Stimulated activated effector memory CD8-positive, alpha-beta T cell treated with anti-CD3 and anti-CD28 coated beads, Interleukin-12 subunit alpha, Interleukin-12 subunit beta, amount 100 ng/mL, for 72 hours (primary cell): ENCODE measurements around the gene SMIM28.

Experiments used
- ATAC-seq: fragments of 150-1000 bp; cut with Tn5 transposase; 2 replicates; pipeline ENCODE4 v1.10.0; 2021
- DNase-seq, 2 donors: peaks; one replicate each; pipeline ENCODE4 v3.0.0; 2021 to 2022; ENCODE audit warnings: low spot score in 2 of 2
- H3K27ac Mint-ChIP-seq: one replicate; pipeline ENCODE4 v1.8.0; 2022; ENCODE audit warnings: mild to moderate bottlenecking, mixed read lengths
- H3K36me3 Mint-ChIP-seq: one replicate; pipeline ENCODE4 v1.8.0; 2022; ENCODE audit warnings: mild to moderate bottlenecking, mixed read lengths
- H3K4me1 Mint-ChIP-seq: one replicate; pipeline ENCODE4 v1.8.0; 2022; ENCODE audit warnings: mixed read lengths
- H3K4me3 Mint-ChIP-seq: one replicate; pipeline ENCODE4 v1.8.0; 2022; ENCODE audit warnings: mild to moderate bottlenecking, mixed read lengths
- H3K9me3 Mint-ChIP-seq: one replicate; pipeline ENCODE4 v1.8.0; 2022; ENCODE audit warnings: mixed read lengths

Gene SMIM28

GRCh38 chr6:138377844-138378243 is at the start of gene SMIM28:
TSS of gene SMIM28 (plus strand) at chr6:138377905. CDS start at chr6:138378073, 168 bp downstream.
- H3K36me3 Mint-ChIP-seq, result no peaks in the 10 kb centered on the region
- no peaks in the 10 kb centered on the region for H3K4me1 Mint-ChIP-seq
- ATAC-seq (no peak), DNase-seq (no peak)
- no peak within 1 kb of the TSS for H3K27ac Mint-ChIP-seq
- no peak within 1 kb of the TSS for H3K4me3 Mint-ChIP-seq
- H3K9me3 Mint-ChIP-seq, result no peaks in the 10 kb centered on the region

- H3K4me3 Mint-ChIP-seq, result no peak overlapping the region
Observed at GRCh38 chr6:138328210-138328609, 49.5 kb upstream of the SMIM28 start.

GRCh38 chr6:138330763-138331162 is 46.9 kb upstream of the SMIM28 start:
- Mint-ChIP-seq H3K9me3 (no peaks in the 10 kb centered on the region), H3K36me3 (no peaks in the 10 kb centered on the region), H3K4me1 (no peaks in the 10 kb centered on the region), H3K4me3 (no peak overlapping the region), H3K27ac (no peak overlapping the region)
- DNase-seq (no peak), ATAC-seq (no peak)

More at GRCh38 chr6:138328210-138328609, 49.5 kb upstream of the SMIM28 start:
- no peak overlapping the region for H3K27ac Mint-ChIP-seq
- peak; percentile 46 for ATAC-seq
- H3K9me3 Mint-ChIP-seq, result no peaks in the 10 kb centered on the region
- no peak for DNase-seq
- H3K4me1 Mint-ChIP-seq, result no peaks in the 10 kb centered on the region
- no peaks in the 10 kb centered on the region for H3K36me3 Mint-ChIP-seq

DNA sequence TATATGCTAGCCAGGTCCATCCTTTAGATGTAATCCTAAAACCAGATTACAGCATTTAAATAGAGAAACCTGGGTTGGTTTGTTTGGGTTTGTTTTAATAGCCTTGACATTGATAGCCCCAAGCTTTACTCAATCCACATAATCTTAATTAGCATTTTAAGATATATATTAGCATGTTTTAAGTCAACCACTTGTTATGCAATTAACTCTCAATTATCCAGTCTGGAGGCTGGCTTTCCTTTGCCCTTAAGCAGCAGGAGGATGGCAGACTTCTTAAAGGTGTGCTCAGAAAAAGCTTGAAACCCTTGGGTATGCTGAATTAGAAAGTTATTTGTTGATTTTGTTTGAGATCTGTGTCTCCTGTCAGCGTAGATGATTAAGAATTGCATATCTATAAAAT is 46.3 kb upstream of the SMIM28 start:
- no peaks in the 10 kb centered on the region for H3K36me3 Mint-ChIP-seq
- H3K4me1 Mint-ChIP-seq, result no peaks in the 10 kb centered on the region
- ATAC-seq (no peak), DNase-seq (no peak)
- H3K9me3 Mint-ChIP-seq, result no peaks in the 10 kb centered on the region
- H3K4me3 Mint-ChIP-seq, result no peak overlapping the region
- H3K27ac Mint-ChIP-seq, result no peak overlapping the region

DNA sequence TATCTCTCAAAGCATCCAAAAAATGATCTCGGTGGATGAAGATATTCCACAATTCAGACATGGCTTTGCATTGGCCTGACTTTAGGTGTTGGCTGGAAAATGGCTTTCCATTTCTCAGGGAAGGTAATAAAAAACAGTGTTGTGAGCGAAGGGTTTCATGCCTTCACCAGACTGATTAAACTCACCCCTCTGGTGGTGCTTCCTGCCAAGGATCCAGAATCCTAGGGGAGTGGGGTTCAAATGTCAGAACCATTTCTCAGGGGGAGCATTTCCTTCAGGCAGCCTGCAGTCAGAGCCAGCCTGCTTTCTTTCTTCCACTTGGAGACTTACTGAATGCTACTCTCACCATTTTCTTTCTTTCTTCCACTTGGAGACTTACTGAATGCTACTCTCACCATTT is 45.7 kb upstream of the SMIM28 start:
- ATAC-seq (no peak), DNase-seq (no peak)
- Mint-ChIP-seq H3K9me3 (no peaks in the 10 kb centered on the region), H3K27ac (no peak overlapping the region), H3K36me3 (no peaks in the 10 kb centered on the region), H3K4me1 (no peaks in the 10 kb centered on the region), H3K4me3 (no peak overlapping the region)

DNA sequence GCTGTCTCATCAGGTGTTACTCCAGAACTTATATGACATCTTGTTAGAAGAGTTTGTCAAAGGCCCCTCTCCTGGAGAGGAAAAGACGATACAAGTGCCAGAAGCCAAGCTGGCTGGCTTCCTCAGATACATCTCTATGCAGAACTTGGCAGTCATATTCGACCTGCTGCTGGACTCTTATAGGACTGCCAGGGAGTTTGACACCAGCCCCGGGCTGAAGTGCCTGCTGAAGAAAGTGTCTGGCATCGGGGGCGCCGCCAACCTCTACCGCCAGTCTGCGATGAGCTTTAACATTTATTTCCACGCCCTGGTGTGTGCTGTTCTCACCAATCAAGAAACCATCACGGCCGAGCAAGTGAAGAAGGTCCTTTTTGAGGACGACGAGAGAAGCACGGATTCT is 43.7 kb upstream of the SMIM28 start:
- H3K27ac Mint-ChIP-seq, result no peak overlapping the region
- H3K36me3 Mint-ChIP-seq, result no peaks in the 10 kb centered on the region
- ATAC-seq (no peak), DNase-seq (no peak)
- H3K4me3 Mint-ChIP-seq, result no peak overlapping the region
- H3K9me3 Mint-ChIP-seq, result no peaks in the 10 kb centered on the region
- H3K4me1 Mint-ChIP-seq, result no peaks in the 10 kb centered on the region

DNA sequence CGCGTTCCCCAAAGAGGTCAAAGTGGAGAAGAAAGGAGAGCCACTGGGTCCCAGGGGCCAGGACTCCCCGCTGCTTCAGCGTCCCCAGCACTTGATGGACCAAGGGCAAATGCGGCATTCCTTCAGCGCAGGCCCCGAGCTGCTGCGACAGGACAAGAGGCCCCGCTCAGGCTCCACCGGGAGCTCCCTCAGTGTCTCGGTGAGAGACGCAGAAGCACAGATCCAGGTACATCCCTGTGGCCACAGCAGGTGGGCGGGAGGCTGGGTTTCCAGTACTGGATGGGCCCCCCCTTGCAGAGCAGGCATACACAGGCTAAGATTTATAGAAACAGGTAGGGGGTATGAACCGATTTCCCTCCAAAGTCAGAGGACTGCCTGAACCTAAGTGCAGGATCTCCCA is 42.7 kb upstream of the SMIM28 start:
- DNase-seq, result no peak
- Mint-ChIP-seq H3K27ac (no peak overlapping the region), H3K9me3 (no peaks in the 10 kb centered on the region), H3K36me3 (no peaks in the 10 kb centered on the region), H3K4me3 (no peak overlapping the region), H3K4me1 (no peaks in the 10 kb centered on the region)
- no peak for ATAC-seq

GRCh38 chr6:138336221-138336620 is 41.5 kb upstream of the SMIM28 start:
- H3K4me3 Mint-ChIP-seq, result no peak overlapping the region
- no peak for DNase-seq

GRCh38 chr6:138337076-138337475 is 40.6 kb upstream of the SMIM28 start:
- Mint-ChIP-seq H3K9me3 (no peaks in the 10 kb centered on the region), H3K36me3 (no peaks in the 10 kb centered on the region), H3K27ac (no peak overlapping the region), H3K4me3 (no peak overlapping the region), H3K4me1 (no peaks in the 10 kb centered on the region)
- ATAC-seq, result no peak
- DNase-seq, result no peak

More at GRCh38 chr6:138336221-138336620, 41.5 kb upstream of the SMIM28 start:
- Mint-ChIP-seq H3K4me1 (no peaks in the 10 kb centered on the region), H3K9me3 (no peaks in the 10 kb centered on the region), H3K36me3 (no peaks in the 10 kb centered on the region), H3K27ac (no peak overlapping the region)
- no peak for ATAC-seq

DNA sequence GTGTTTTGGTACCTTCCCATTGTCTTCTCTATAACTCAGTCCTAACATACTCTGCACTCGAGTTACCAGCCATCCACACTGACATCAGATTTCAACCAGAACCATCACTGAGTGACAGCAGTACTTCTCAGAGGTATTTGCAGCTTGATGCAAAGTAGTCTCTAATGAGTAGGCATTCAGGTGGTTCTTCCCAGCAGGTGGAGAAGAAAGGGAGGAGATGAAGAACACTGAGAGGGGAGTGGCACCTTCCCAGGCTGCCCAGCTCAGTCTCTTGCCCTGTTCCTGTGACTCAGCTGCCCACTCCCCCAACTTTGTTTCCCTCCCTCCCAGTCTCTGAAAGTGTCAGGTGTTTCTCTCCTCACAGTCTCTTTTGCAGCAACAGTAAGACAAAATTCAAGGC is 38.7 kb upstream of the SMIM28 start:
- Mint-ChIP-seq H3K27ac (no peak overlapping the region), H3K36me3 (no peaks in the 10 kb centered on the region), H3K4me1 (no peaks in the 10 kb centered on the region), H3K4me3 (no peak overlapping the region), H3K9me3 (no peaks in the 10 kb centered on the region)
- DNase-seq, result no peak
- peak; percentile 39 for ATAC-seq

GRCh38 chr6:138341176-138341575 is 36.5 kb upstream of the SMIM28 start:
- Mint-ChIP-seq H3K36me3 (no peaks in the 10 kb centered on the region), H3K4me3 (no peak overlapping the region), H3K27ac (no peak overlapping the region), H3K4me1 (no peaks in the 10 kb centered on the region), H3K9me3 (no peaks in the 10 kb centered on the region)
- ATAC-seq (no peak), DNase-seq (no peak)

DNA sequence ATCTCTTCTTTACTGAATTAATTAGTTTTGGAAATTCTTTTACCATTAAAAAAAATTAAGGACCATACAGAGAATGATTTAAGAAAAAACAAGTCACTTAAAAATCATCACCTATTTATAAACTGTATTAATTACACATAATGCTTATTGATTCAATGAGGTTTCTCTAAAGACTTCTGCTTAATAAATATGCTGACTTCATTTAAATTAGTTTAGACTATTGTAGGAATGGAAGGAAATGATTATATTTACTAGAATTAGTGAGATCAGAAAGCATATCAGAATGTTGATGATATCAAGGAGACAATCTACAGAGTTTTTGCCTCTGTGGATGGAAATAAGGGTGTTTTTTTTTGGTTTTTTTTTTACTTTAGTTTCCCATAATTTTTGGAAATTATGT is 34.6 kb upstream of the SMIM28 start:
- ATAC-seq, result no peak
- no peak overlapping the region for H3K27ac Mint-ChIP-seq

GRCh38 chr6:138345565-138346285 is 32.0 kb upstream of the SMIM28 start:
- Mint-ChIP-seq H3K36me3 (no peaks in the 10 kb centered on the region), H3K27ac (no peak overlapping the region), H3K9me3 (no peaks in the 10 kb centered on the region), H3K4me3 (no peak overlapping the region), H3K4me1 (no peaks in the 10 kb centered on the region)
- DNase-seq (no peak), ATAC-seq (no peak)

More for the DNA sequence above, 34.6 kb upstream of the SMIM28 start:
- H3K4me1 Mint-ChIP-seq, result no peaks in the 10 kb centered on the region
- no peak overlapping the region for H3K4me3 Mint-ChIP-seq
- no peaks in the 10 kb centered on the region for H3K36me3 Mint-ChIP-seq
- no peak for DNase-seq
- no peaks in the 10 kb centered on the region for H3K9me3 Mint-ChIP-seq

DNA sequence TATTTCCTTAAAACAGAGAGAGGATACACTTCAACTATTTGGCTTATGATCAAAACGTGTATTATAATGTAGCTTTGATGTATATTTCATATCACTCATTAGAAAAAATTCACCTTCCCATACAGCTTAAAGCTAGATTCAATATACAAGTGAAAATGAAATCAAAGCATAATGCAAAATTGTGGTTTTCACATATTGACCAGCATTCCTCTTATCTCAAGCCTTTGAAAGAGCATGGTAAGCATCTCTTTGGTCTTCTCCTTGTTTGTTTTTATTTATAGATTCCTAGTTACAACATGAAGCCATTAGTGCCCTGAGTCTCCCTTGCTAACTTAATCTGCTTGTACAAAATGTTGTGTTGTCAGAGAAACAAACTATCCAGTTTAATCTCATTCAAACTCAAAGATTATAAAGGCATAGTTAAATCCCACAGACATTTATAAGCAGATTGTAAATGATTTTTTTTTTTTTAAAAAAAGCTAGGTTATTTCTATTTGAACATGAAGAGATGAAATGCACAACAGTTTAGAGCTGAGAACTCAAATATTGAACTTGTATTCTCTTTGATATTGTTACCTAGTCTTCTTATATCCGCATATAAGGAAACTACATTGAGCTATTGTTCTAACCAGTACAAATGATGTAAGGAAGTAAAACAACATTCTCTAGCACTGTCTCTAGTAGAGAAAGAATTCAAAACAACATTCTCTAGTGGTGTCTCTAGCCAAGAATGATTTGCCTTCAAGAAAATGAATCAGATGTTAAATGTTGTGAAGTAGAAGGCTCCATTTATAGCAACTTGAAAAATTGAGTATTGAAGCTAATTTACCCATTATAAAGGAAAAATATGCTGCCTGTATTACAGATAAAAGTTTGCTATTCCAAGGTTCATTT is 31.2 kb upstream of the SMIM28 start:
- no peak for ATAC-seq
- no peaks in the 10 kb centered on the region for H3K4me1 Mint-ChIP-seq
- H3K36me3 Mint-ChIP-seq, result no peaks in the 10 kb centered on the region
- H3K27ac Mint-ChIP-seq, result no peak overlapping the region
- H3K4me3 Mint-ChIP-seq, result no peak overlapping the region
- DNase-seq, result no peak
- no peaks in the 10 kb centered on the region for H3K9me3 Mint-ChIP-seq

GRCh38 chr6:138347864-138348263 is 29.8 kb upstream of the SMIM28 start:
- Mint-ChIP-seq H3K9me3 (no peaks in the 10 kb centered on the region), H3K4me1 (no peaks in the 10 kb centered on the region), H3K4me3 (no peak overlapping the region), H3K27ac (no peak overlapping the region), H3K36me3 (no peaks in the 10 kb centered on the region)
- DNase-seq, result no peak
- no peak for ATAC-seq

DNA sequence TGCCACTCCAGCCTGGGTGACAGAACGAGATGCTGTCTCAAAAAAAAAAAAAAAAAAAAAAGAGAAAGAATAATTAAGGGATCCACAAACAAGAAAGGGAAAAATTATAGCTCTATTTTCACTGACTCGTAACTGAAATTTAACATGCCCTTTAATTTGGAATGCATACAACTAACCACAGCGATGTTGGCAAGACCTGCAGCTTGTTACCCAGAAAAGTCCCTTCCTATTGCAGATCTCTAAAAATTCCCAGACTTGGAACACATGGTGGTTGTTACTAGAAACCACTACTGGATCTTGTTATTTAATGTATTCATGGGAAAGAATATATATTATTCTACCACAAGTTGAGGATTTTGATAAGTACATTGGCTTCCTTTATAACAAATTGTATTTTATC is 27.8 kb upstream of the SMIM28 start:
- Mint-ChIP-seq H3K27ac (no peak overlapping the region), H3K9me3 (no peaks in the 10 kb centered on the region), H3K4me3 (no peak overlapping the region), H3K36me3 (no peaks in the 10 kb centered on the region), H3K4me1 (no peaks in the 10 kb centered on the region)
- DNase-seq, result no peak
- ATAC-seq, result no peak
